GM12878 (cell line): ENCODE data around the gene CD300H. TPM values are rescaled to one million over a fixed set of nuclear protein-coding genes. Genes with fewer than 3 reads are reported as not detected.

Source experiments
- ATAC-seq: fragments of 200-7000 bp; cut with Tn5 transposase; 3 replicates; pipeline ENCODE4 v1.9.1; 2020; ENCODE audit warnings: mild to moderate bottlenecking, moderate library complexity
- BruUV-seq: library from RNA; stranded (reverse); fragments of 400-500 nt; replicated peaks from 2 replicates; lab custom pipeline; 2021; lab: Mats Ljungman, UMichigan
- CTCF ChIA-PET: fragments of 300-600 bp; sonication (Branson Sonifier 250); formaldehyde crosslinking; extraction: SDS; loops from one replicate; lab custom pipeline; 2021; ENCODE audit warnings: inconsistent platforms; lab: Yijun Ruan, JAX
- POLR2A ChIA-PET: fragments of 350-600 bp; formaldehyde crosslinking; extraction: SDS; loops from one replicate; lab custom pipeline; 2021; ENCODE audit warnings: inconsistent platforms; lab: Charles Lee
- RAD21 ChIA-PET: fragments of 300-600 bp; sonication (Branson Sonifier 250); formaldehyde crosslinking; loops from one replicate; lab custom pipeline; 2023; ENCODE audit warnings: antibody characterized with exemption; ENCODE audit not compliant: unreplicated experiment; lab: Charles Lee
- SMC1A ChIA-PET: fragments of 300-600 bp; sonication (Branson Sonifier 250); formaldehyde crosslinking; loops from one replicate; lab custom pipeline; 2023; ENCODE audit not compliant: unreplicated experiment, uncharacterized antibody; lab: Charles Lee
- DNase-seq: peaks from one replicate; pipeline ENCODE4 v3.0.0-alpha.2; 2011; ENCODE audit warnings: low read depth, low spot score
- FAIRE-seq: peaks from 3 replicates; lab custom pipeline; 2011; peaks lifted over from hg19 to GRCh38; lab: Jason Lieb, UNC
- H2AFZ ChIP-seq: 2 replicates; pipeline ENCODE4 v1.6.0; 2011; ENCODE audit warnings: low read depth, low read length, control low read depth; ENCODE audit not compliant: control insufficient read depth
- H3K27ac ChIP-seq: 2 replicates; pipeline ENCODE4 v1.5.1; 2011; ENCODE audit warnings: control low read depth; ENCODE audit not compliant: control insufficient read depth, insufficient read depth
- H3K27me3 ChIP-seq, 2 experiments: replicated peaks in 1 of 2; 2 replicates each; pipeline versions ENCODE4 v1.6.0 to v1.6.1; 2011; ENCODE audit warnings: low read length in 1 of 2; ENCODE audit not compliant: control insufficient read depth in 2 of 2, insufficient read depth in 2 of 2
- H3K36me3 ChIP-seq, 2 experiments: 2 replicates each; pipeline ENCODE4 v1.5.1; 2011; ENCODE audit warnings: low read length in 1 of 2; ENCODE audit not compliant: control insufficient read depth in 2 of 2, insufficient read depth in 2 of 2
- H3K4me1 ChIP-seq: 2 replicates; pipeline ENCODE4 v1.6.1; 2011; ENCODE audit warnings: mild to moderate bottlenecking, low read length, moderate library complexity, mixed read lengths; ENCODE audit not compliant: control insufficient read depth, insufficient read depth
- H3K4me2 ChIP-seq: 2 replicates; pipeline ENCODE4 v1.6.0; 2011; ENCODE audit warnings: control low read depth; ENCODE audit not compliant: control insufficient read depth, insufficient read depth
- H3K4me3 ChIP-seq: fragments of 200-600 bp; sonication (generic); 2 replicates; pipeline ENCODE4 v1.5.1; 2016
- H3K79me2 ChIP-seq: 2 replicates; pipeline ENCODE4 v1.6.0; 2011; ENCODE audit warnings: low read length; ENCODE audit not compliant: control insufficient read depth, insufficient read depth
- H3K9ac ChIP-seq: 2 replicates; pipeline ENCODE4 v1.8.0; 2011; ENCODE audit warnings: low read length, control low read depth, mixed read lengths; ENCODE audit not compliant: control insufficient read depth, insufficient read depth
- H3K9me3 ChIP-seq: replicated peaks from 3 replicates; pipeline ENCODE4 v1.5.1; 2011; ENCODE audit warnings: mild to moderate bottlenecking, low read length; ENCODE audit not compliant: control insufficient read depth, insufficient read depth
- H4K20me1 ChIP-seq: 2 replicates; pipeline ENCODE4 v1.6.0; 2011; ENCODE audit not compliant: control insufficient read depth, insufficient read depth
- EGR1 ChIP-seq, 2 experiments: IDR thresholded peaks; 1 replicate in 1 of 2; 2 replicates in 1 of 2; pipeline ENCODE4 v1.6.1; 2011 to 2012; ENCODE audit warnings: low read depth in 2 of 2, low read length in 2 of 2, borderline replicate concordance in 1 of 2, mild to moderate bottlenecking in 1 of 2, moderate library complexity in 1 of 2
- ESRRA ChIP-seq: IDR thresholded peaks from 2 replicates; pipeline ENCODE4 v1.6.1; 2012; ENCODE audit warnings: mild to moderate bottlenecking, low read length, improper control_type of control experiment
- NBN ChIP-seq: fragments of 450-650 bp; IDR thresholded peaks from 2 replicates; pipeline ENCODE4 v1.6.1; 2016
- RCOR1 ChIP-seq: conservative IDR thresholded peaks from 2 replicates; pipeline ENCODE4 v1.6.1; 2012; ENCODE audit warnings: low read depth, low read length, improper control_type of control experiment
- RFX5 ChIP-seq: IDR thresholded peaks from 2 replicates; pipeline ENCODE4 v1.6.1; 2011; ENCODE audit warnings: low read depth, low read length, improper control_type of control experiment
- SMARCA5 ChIP-seq: fragments of 450-650 bp; IDR thresholded peaks from 2 replicates; pipeline ENCODE4 v1.6.1; 2017; ENCODE audit warnings: mild to moderate bottlenecking
- WGBS: methylation state at CpG from one replicate; pipeline ENCODE4 v1.1.6; 2016; ENCODE audit warnings: low lambda C conversion rate; ENCODE audit not compliant: insufficient replicate concordance, insufficient coverage; ENCODE audit errors: missing lambda C conversion rate; 5-methylcytosine and 5-hydroxymethylcytosine counted together
- in situ Hi-C: fragments of 300-500 bp; cut with MboI; formaldehyde crosslinking; loops from 9 replicates; pipeline ENCODE4 v1.14.3; 2018; ENCODE audit warnings: mixed read lengths
- intact Hi-C: fragments of 100-400 bp; cut with micrococcal nuclease; formaldehyde crosslinking; loops from one replicate; pipeline ENCODE4 v1.14.2; 2022; ENCODE audit not compliant: unreplicated experiment
- polyA plus RNA-seq, 11 experiments: library from polyadenylated mRNA; depleted of rRNA in 4 of 11; unstranded in 6 of 11; stranded (reverse) in 5 of 11; fragments of >200 nt; fragmentation: Nextera tagmentation in 4 of 11; fragmentation: Illumina TruSeq in 1 of 11; extraction: Ambion mirVana in 4 of 11; extraction: Trizol in 1 of 11; gene quantifications; 1 replicate in 1 of 11; 2 replicates in 10 of 11; pipeline versions ENCODE4 v1.2.1 to v1.2.3, GENCODE V29; 2011 to 2016; ENCODE audit warnings: inconsistent platforms in 2 of 11, missing spikeins in 2 of 11, low read depth in 1 of 11
- total RNA-seq, 4 experiments: library from RNA; depleted of rRNA in 3 of 4; stranded (reverse); fragments of >200 nt in 3 of 4; fragmentation: Illumina TruSeq in 1 of 4; extraction: Trizol in 1 of 4; gene quantifications; 2 replicates each; pipeline versions ENCODE4 v1.2.1 to v1.2.3, GENCODE V29; 2013 to 2021
- TF ChIP-seq, protein P1 (sequence below): fragments of 450-650 bp; IDR thresholded peaks from 2 replicates; pipeline ENCODE4 v1.6.1; 2016; ENCODE audit warnings: mild to moderate bottlenecking
- TF ChIP-seq, protein P2 (sequence below): fragments of 450-650 bp; IDR thresholded peaks from 2 replicates; pipeline ENCODE4 v1.6.1; 2017; ENCODE audit warnings: low read depth, mild to moderate bottlenecking, moderate library complexity
- TF ChIP-seq, protein P3 (sequence below): IDR thresholded peaks from 2 replicates; pipeline ENCODE4 v1.6.1; 2012; ENCODE audit warnings: improper control_type of control experiment, low read depth, low read length; ENCODE audit not compliant: insufficient replicate concordance
- TF ChIP-seq, protein P4 (sequence below): fragments of 450-650 bp; IDR thresholded peaks from 2 replicates; pipeline ENCODE4 v1.6.1; 2017; ENCODE audit warnings: mild to moderate bottlenecking, moderate library complexity

CD300H gene
- total and polyA plus RNA-seq, 10 of the 15 experiments (the other 5 are each of a cell fraction or from before 2014, with no cell fraction given): not detected

DNA sequence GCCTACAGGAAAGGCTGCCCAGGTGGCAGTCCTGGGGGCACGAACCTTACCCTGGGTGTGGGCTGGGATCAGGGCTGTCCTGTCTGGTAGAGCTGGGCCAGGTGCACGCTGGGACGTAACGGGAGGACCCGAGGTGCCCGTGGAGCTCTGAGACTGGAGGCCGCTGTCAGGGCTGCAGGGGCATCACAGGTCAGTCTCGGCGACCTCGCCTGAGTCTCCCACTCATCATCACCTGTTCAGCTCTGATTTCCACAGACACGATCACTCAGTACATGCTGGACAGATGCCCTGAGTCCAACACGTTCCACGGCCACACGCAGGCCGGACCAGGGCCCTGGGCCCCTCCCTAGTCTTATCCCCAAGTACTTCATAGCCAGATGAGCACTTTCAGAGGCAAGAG lies 16.7 kb downstream of the CD300H start (continued):
- TF ChIP-seq RCOR1 (no peak), RFX5 (no peak), EGR1 (IDR thresholded peaks at IDR 0.05; ENCODE audit: borderline replicate concordance in 1 of 2, low read depth in 2 of 2, low read length in 2 of 2) (no peak), ESRRA (no peak), SMARCA5 (no peak)
- TF ChIP-seq, protein P1, sequence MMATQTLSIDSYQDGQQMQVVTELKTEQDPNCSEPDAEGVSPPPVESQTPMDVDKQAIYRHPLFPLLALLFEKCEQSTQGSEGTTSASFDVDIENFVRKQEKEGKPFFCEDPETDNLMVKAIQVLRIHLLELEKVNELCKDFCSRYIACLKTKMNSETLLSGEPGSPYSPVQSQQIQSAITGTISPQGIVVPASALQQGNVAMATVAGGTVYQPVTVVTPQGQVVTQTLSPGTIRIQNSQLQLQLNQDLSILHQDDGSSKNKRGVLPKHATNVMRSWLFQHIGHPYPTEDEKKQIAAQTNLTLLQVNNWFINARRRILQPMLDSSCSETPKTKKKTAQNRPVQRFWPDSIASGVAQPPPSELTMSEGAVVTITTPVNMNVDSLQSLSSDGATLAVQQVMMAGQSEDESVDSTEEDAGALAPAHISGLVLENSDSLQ: no peak
- TF ChIP-seq, protein P2, sequence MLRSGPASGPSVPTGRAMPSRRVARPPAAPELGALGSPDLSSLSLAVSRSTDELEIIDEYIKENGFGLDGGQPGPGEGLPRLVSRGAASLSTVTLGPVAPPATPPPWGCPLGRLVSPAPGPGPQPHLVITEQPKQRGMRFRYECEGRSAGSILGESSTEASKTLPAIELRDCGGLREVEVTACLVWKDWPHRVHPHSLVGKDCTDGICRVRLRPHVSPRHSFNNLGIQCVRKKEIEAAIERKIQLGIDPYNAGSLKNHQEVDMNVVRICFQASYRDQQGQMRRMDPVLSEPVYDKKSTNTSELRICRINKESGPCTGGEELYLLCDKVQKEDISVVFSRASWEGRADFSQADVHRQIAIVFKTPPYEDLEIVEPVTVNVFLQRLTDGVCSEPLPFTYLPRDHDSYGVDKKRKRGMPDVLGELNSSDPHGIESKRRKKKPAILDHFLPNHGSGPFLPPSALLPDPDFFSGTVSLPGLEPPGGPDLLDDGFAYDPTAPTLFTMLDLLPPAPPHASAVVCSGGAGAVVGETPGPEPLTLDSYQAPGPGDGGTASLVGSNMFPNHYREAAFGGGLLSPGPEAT: no peak

DNA sequence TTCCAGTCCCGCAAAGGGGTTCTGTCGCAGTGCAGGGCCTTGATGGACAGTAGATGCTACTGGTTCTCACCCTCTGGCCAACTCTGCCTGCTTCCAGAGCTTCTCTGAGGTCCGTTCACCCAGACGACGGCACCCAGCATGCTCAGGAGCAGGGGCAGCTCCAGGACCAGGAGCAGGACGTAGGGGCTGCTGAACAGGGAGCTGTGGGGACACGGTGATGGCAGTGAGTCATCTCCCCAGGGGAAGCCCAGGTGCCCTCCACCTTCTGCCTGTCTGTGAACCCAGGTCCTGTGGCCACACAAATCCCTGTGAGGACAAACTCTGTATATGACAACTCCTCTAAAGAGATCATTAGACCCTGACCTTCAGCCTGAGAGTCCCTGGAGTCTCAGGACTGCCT lies 18.0 kb downstream of the CD300H start:
- Histone ChIP-seq H3K27me3 (no peaks in the 10 kb centered on the region; a peak in 3 of 4 replicates), H3K4me3 (no peak overlapping the region), H3K4me2 (no peak overlapping the region), H2AFZ (no peak overlapping the region), H3K4me1 (no peaks in the 10 kb centered on the region), H3K27ac (no peak overlapping the region), H4K20me1 (no peaks in the 10 kb centered on the region), H3K9ac (no peak overlapping the region), H3K79me2 (no peaks in the 10 kb centered on the region), H3K9me3 (no peaks in the 10 kb centered on the region), H3K36me3 (no peaks in the 10 kb centered on the region)
- ChIA-PET RAD21 (no interaction called here), POLR2A (no interaction called here), SMC1A (no interaction called here), CTCF (no interaction called here)
- FAIRE-seq (no peak), ATAC-seq (no peak), DNase-seq (no peak)
- no TSS peak for BruUV-seq
- intact Hi-C loops (no loop called here), in situ Hi-C loops (no loop called here)
- WGBS: 10% methylated on average over 7 of the region's 7 CpGs
- TF ChIP-seq, protein P3, sequence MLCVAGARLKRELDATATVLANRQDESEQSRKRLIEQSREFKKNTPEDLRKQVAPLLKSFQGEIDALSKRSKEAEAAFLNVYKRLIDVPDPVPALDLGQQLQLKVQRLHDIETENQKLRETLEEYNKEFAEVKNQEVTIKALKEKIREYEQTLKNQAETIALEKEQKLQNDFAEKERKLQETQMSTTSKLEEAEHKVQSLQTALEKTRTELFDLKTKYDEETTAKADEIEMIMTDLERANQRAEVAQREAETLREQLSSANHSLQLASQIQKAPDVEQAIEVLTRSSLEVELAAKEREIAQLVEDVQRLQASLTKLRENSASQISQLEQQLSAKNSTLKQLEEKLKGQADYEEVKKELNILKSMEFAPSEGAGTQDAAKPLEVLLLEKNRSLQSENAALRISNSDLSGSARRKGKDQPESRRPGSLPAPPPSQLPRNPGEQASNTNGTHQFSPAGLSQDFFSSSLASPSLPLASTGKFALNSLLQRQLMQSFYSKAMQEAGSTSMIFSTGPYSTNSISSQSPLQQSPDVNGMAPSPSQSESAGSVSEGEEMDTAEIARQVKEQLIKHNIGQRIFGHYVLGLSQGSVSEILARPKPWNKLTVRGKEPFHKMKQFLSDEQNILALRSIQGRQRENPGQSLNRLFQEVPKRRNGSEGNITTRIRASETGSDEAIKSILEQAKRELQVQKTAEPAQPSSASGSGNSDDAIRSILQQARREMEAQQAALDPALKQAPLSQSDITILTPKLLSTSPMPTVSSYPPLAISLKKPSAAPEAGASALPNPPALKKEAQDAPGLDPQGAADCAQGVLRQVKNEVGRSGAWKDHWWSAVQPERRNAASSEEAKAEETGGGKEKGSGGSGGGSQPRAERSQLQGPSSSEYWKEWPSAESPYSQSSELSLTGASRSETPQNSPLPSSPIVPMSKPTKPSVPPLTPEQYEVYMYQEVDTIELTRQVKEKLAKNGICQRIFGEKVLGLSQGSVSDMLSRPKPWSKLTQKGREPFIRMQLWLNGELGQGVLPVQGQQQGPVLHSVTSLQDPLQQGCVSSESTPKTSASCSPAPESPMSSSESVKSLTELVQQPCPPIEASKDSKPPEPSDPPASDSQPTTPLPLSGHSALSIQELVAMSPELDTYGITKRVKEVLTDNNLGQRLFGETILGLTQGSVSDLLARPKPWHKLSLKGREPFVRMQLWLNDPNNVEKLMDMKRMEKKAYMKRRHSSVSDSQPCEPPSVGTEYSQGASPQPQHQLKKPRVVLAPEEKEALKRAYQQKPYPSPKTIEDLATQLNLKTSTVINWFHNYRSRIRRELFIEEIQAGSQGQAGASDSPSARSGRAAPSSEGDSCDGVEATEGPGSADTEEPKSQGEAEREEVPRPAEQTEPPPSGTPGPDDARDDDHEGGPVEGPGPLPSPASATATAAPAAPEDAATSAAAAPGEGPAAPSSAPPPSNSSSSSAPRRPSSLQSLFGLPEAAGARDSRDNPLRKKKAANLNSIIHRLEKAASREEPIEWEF: no peak
- TF ChIP-seq, protein P4, sequence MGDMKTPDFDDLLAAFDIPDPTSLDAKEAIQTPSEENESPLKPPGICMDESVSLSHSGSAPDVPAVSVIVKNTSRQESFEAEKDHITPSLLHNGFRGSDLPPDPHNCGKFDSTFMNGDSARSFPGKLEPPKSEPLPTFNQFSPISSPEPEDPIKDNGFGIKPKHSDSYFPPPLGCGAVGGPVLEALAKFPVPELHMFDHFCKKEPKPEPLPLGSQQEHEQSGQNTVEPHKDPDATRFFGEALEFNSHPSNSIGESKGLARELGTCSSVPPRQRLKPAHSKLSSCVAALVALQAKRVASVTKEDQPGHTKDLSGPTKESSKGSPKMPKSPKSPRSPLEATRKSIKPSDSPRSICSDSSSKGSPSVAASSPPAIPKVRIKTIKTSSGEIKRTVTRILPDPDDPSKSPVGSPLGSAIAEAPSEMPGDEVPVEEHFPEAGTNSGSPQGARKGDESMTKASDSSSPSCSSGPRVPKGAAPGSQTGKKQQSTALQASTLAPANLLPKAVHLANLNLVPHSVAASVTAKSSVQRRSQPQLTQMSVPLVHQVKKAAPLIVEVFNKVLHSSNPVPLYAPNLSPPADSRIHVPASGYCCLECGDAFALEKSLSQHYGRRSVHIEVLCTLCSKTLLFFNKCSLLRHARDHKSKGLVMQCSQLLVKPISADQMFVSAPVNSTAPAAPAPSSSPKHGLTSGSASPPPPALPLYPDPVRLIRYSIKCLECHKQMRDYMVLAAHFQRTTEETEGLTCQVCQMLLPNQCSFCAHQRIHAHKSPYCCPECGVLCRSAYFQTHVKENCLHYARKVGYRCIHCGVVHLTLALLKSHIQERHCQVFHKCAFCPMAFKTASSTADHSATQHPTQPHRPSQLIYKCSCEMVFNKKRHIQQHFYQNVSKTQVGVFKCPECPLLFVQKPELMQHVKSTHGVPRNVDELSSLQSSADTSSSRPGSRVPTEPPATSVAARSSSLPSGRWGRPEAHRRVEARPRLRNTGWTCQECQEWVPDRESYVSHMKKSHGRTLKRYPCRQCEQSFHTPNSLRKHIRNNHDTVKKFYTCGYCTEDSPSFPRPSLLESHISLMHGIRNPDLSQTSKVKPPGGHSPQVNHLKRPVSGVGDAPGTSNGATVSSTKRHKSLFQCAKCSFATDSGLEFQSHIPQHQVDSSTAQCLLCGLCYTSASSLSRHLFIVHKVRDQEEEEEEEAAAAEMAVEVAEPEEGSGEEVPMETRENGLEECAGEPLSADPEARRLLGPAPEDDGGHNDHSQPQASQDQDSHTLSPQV: no peak
- no peak for TF ChIP-seq NBN
